Stimulated activated CD8-positive, alpha-beta memory T cell treated with anti-CD3 and anti-CD28 coated beads, Interleukin-12 subunit alpha, Interleukin-12 subunit beta, amount 100 ng/mL, for 24 hours (primary cell): ENCODE measurements around the gene HCN2.

ENCODE experiments used
- DNase-seq: peaks from one replicate; pipeline ENCODE4 v3.0.0-alpha.2; 2020; ENCODE audit errors: extremely low read depth

The HCN2 gene

GRCh38 chr19:589693-590395 lies at the start of gene HCN2:
Gene HCN2, plus strand, starts transcription at chr19:589881. Its CDS starts 65 bp downstream, at chr19:589946.
- DNase-seq: no peak

DNA sequence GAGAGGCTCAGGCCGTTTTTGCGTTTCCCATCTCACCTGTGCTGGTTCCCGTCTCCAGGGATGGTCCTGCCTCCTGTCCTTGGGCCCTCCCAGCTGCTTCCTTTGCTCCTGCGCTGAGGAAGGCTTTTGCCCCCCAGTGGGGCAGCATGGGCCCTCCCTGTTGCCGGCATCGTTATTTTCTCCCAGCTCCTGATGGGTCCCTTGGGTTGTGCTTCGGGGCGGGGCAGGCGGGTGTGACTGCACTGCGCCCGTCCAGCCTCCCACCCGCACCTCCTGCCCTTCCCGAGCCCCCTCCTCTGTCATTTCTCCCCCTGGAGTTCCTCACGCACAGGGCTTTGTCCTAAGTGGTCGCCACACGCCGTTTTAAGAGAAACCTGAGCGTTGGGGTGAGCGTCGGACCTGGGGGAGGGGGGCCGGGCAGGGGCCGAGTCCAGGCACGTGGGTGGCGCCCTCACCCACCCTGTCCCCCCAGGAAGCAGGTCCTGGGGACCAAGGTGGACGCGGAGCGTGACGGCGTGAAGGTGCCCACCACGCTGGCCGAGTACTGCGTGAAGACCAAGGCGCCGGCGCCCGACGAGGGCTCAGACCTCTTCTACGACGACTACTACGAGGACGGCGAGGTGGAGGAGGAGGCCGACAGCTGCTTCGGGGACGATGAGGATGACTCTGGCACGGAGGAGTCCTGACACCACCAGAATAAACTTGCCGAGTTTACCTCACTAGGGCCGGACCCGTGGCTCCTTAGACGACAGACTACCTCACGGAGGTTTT lies 48.6 kb upstream of the HCN2 start:
- no peak for DNase-seq

DNA sequence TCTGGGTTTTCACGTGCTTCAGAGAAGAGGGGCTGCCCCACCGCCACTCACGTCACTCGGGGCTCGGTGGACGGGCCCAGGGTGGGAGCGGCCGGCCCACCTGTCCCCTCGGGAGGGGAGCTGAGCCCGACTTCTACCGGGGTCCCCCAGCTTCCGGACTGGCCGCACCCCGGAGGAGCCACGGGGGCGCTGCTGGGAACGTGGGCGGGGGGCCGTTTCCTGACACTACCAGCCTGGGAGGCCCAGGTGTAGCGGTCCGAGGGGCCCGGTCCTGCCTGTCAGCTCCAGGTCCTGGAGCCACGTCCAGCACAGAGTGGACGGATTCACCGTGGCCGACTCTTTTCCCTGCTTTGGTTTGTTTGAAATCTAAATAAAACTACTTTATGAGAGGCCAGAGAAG lies 48.0 kb upstream of the HCN2 start:
- DNase-seq: no peak

DNA sequence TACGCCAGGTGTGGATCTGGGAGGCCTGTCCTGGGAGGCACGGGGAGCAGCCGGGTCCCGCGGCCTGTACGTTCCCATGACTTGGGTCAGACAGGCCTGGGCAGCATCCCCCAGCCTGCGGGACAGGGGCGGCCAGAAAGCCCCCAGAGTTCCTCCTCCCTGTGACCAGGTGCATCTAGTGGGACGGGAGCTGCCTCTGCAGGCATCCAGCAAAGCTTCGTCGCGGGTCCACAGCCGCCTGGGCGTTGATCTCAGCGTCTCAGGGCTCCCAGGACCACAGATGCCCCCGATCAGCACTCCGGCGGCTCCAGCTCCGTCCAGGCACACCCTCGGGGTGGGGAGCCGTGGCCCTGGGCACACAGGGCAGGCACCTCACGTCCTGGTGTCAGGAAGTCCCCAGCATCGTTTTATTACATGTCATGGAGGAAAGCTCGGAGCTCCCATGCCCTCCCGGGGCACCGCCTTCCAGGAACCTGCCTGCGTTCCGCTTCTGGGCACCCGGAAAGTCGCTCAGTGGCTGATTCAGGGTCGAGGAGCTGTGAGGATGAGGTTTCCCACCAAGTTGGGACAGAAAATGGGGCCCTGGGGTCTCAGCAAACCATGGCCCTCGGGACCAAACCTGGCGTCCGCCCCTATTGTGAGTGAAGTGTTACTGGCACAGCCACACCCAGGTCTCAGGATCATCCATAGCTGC lies 47.4 kb upstream of the HCN2 start:
- DNase-seq: no peak

DNA sequence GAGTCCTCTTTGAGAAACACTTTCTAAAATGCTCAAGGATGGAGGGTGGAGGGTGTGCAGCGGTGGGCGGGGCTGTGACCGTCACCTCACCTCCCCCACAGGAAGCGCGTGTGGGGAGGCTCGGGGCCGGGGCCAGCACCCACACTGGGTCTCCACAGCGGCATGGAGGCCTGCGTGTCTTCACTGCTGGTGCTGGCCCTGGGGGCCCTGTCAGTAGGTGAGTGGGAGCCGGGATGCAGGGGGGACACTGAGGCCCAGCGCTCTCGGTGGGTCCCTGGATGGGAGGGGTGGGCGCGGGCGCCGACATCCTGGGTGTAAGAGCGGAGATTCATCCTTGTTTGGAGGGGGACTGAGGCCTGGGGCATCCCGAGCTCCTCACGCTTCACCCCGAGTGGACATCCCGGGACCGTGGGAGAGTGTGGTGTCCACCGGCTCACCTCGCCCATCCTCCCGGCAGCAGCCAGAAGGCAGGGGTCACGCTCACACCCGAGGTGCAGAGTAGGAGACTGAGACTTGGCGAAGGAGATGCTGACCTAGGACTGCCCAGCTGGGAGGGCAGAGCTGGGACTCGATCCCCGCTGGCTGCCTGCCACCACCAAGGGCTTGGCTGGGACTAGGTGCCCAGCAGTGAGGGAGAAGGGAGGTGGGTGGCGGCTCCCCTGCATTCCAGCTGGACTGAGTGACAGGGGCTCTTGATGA lies 45.6 kb upstream of the HCN2 start, which contains the start of gene GZMM:
Gene GZMM, plus strand, starts transcription at position 144 of the 699 bp plus-strand sequence. Its CDS starts 19 bp downstream, at position 163.
- DNase-seq: peak; percentile 47

DNA sequence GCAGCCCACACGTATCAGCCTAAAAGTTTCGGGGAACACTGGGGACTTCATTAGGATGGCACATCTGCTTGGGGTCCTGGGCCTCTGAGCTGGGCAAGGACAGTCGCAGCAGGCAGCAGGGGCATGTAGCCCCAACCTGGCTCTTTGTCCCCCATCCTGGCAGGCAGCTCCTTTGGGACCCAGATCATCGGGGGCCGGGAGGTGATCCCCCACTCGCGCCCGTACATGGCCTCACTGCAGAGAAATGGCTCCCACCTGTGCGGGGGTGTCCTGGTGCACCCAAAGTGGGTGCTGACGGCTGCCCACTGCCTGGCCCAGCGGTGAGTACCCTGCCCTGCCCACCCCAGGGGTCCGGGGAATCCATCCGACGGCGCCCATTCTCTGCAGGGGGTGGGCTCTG lies 42.6 kb upstream of the HCN2 start:
- no peak for DNase-seq

DNA sequence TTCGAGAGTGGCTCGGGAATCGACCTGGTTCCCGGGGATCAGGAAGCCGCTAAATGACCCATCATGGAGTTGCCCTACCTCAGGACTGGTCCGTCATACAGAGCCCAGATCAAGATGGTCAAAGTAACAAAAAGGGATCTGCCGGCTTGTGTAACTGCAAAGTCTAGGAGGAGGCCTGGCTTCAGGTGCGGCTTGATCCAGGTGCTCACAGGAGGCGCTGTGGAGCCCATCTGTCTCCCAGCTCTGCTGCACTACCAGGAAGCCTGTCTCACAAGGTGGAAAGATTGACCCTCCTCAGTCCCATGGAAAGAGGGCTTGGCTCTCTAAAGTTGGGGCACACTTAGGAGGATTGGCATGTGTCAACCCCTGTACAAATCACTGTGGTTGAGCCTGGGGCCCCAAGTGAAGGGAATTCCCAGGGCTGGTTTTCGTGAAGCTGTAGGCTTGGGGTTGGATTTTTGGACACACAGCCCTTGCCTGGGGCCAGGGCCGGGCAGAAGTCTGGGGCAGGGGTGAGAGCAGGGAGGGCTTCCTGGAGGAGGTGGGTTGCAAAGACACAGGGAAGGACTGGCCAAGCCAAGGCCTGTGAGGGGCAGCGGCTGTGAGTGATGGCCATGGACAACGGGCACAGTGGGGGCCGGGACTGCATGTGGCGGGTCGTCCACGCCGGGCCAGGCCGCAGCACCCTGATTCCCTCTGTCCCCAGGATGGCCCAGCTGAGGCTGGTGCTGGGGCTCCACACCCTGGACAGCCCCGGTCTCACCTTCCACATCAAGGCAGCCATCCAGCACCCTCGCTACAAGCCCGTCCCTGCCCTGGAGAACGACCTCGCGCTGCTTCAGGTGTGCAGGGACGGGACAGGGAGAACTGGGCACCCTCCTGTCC lies 41.6 kb upstream of the HCN2 start:
- no peak for DNase-seq

DNA sequence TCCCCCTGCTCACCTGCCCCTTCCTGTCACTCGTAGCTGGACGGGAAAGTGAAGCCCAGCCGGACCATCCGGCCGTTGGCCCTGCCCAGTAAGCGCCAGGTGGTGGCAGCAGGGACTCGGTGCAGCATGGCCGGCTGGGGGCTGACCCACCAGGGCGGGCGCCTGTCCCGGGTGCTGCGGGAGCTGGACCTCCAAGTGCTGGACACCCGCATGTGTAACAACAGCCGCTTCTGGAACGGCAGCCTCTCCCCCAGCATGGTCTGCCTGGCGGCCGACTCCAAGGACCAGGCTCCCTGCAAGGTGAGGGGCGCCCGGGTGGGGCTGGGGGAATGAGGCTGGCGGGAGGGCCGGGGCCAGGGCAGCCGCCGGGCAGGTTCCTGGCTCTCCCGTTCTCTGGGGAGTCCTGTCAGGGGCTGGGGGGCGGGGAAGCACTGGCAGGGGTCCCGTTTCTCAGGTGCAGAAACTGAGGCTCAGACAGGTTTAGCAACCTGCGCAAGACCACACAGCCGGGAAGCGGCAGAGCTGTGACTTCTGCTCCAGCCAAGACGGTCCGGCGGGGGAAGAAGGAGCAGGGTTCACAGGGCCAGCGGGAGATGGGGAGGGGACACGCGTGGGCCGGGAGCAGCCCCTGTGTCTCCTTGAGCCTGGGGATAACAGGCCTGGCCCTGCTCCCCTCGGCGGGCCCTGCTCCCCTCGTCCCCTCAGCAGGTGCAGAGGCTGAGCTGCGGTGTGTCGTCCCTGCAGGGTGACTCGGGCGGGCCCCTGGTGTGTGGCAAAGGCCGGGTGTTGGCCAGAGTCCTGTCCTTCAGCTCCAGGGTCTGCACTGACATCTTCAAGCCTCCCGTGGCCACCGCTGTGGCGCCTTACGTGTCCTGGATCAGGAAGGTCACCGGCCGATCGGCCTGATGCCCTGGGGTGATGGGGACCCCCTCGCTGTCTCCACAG lies 40.5 kb upstream of the HCN2 start:
- no peak for DNase-seq

GRCh38 chr19:554817-555216 lies 34.9 kb upstream of the HCN2 start:
- no peak for DNase-seq

DNA sequence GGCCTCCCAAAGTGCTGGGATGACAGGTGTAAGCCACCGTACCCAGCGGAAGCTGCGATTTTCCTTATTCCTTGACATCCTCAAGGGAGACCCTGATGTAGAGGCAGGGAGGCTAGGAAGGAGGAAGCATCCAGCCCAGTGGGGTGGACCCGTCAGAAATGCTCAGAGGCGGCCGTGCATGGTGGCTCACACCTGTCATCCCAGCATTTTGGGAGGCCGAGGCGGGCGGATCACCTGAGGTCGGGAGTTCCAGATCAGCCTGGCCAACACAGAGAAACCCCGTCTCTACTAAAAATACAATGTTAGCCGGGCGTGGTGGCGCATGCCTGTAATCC lies 34.2 kb upstream of the HCN2 start:
- DNase-seq: no peak

GRCh38 chr19:556611-557382 lies 32.9 kb upstream of the HCN2 start:
- no peak for DNase-seq

DNA sequence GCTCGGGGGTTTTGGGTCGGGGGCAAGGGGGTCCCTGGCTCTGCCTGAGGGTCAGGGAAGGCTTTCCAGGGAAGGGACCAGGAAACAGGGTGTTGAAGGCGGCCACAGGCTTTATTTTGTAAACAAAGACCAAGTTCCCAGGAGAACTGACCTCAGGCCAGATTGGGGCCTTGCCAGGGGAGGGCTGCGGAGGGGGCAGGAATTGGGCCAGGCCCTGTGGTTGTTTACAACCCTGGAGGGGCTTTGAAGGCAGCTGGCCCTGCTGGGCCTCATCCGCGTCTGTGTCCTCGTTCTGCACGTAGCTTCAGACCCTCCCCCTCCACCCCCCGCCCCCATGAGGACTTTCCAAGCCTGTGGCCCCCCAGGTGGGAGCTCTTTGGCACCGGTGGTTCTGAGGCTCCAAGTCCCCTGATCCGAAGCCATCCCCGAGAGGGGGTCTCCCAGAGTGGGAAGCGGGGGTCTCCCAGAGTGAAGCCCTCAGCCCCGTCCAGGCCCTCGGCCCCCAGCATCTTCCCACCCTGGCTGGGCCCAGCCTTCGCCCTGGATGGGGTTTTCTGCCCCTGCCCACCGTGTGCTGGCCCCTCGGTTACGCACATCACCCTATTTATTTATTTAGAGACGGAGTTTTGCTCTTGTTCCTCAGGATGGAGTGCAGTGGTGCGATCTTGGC lies 30.8 kb upstream of the HCN2 start:
- DNase-seq: no peak

DNA sequence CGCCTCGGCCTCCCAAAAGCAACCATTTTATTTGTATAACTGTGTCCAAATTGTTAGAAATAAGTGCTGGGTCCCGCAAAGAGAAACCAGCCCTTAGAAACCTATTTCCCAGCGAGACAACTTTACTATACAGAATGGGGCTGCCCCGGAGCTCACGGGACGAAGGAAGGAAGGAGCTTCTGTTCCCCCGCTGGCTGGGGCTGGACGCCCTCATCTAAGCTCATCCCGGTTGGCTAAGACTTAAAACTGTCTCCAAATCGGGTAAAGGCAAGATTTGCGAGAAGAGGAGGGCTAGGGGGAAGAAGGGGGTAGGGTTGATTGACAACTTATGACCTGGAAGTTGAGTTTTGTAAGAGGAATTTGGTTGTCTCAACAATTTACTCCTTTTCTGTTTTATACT lies 29.6 kb upstream of the HCN2 start:
- DNase-seq: no peak

GRCh38 chr19:566403-566802 lies 23.3 kb upstream of the HCN2 start:
- no peak for DNase-seq

DNA sequence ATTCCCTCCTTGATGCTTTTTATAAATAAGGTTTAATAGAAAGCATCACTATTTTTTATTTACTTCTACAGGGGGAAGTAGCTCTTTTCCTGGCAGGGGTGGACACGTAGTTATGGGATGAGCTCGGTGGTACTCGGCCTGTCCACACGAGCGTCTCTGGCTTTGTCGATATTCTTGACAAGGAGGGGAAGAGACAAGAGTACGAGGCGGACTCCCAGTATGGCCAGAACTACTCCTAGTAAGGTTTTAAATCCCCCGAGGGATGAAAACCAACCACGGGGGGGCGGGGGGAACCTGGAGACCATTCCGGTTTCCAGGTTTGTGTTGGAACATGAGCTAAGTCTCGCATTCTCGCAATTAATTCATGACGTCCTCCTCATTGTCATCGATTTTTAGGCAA lies 22.8 kb upstream of the HCN2 start:
- no peak for DNase-seq

DNA sequence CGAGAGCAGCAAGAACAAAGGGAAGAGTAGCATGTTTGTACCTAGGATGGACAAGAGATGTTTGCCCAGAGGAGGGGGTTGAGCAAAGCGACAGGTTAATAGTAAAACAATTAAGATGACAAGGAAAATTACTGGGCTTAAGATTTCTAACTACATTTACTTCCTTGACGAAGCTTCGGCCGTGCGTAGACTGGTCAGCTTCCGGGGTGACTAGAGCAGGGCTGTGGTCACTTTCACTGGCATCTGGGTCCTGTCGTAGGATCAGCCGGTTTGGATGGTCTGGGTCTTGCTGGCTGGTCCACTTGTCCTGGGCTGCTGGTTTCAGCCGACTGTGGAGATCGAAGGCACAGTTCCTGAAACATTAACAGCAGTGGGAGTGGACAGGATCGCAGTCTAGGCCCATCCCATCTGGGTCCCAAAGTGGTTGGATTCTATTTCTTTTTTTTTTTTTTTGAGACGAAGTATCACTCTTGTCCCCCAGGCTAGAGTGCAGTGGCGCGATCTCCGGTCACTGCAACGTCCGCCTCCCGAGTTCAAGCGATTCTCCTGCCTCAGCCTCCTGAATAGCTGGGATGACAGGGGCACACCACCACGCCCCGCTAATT lies 22.3 kb upstream of the HCN2 start:
- DNase-seq: no peak

DNA sequence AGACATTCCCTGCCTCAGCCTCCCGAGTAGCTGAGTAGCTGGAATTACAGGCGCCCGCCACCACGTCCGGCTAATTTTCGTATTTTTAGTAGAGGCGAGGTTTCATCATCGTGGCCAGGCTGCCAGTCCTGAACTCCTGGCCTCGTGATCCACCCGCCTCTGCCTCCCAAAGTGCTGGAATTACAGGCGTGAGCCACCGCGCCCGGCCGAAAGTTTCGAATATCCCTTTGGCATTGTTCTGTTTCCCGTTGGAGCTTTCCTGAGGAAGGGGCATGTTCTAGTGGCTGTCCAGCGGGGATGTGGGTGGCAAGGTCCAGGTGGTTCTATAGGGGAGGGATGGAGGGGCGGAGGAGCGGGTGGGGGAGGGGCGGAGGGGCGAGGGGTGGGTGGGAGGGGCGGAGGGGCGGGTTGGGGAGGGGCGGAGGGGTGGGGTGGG lies 19.4 kb upstream of the HCN2 start:
- no peak for DNase-seq

DNA sequence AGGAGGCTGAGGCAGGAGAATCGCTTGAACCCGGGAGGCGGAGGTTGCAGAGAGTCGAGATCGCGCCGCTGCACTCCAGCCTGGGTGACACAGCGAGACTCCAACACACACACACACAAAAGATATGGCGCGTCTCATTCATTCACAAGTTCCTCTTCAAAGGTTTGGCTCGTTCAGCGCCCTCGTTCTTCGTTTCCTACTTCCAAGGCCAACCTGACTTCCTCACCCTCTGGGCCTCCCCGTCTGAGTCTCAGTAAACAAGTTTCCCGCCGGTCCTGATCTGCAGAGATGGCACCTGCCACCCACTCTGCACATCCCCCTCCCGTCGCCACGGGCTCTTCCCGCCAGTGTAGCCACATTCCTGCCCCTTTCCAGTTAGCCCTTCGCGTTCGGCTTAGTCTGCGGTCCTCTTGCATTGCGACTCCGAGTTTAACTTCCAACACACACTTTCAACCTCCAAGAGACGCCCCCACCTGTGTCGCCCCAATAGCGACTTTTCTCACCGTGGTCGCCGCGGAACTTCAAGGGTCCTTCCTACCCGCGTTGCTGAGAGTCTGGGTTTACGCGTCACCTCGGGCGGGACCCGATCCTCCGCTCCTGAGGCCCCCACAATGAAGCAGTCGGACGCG lies 18.6 kb upstream of the HCN2 start:
- DNase-seq: peak; percentile 20
